Neural cell (in vitro differentiated cells): ENCODE data around the gene GPR17. TPM values are rescaled to one million over a fixed set of nuclear protein-coding genes. Genes with fewer than 3 reads are reported as not detected.

ENCODE experiments used
- H2AFZ ChIP-seq: fragments of 200-600, 300-800 bp; sonication (generic), shearing (Covaris generic); 2 replicates; pipeline ENCODE4 v1.6.0; 2014; ENCODE audit warnings: low read depth, mild to moderate bottlenecking, antibody characterized with exemption, low read length, moderate library complexity
- H3F3A ChIP-seq: fragments of 200-600 bp; shearing (Covaris generic); 2 replicates; pipeline ENCODE4 v1.6.1; 2016; ENCODE audit warnings: mild to moderate bottlenecking, moderate library complexity, mixed read lengths, antibody characterized with exemption, low read length; ENCODE audit not compliant: insufficient read depth, poor library complexity, severe bottlenecking
- H3K27ac ChIP-seq: fragments of 200-600, 300-800 bp; sonication (generic), shearing (Covaris generic); 2 replicates; pipeline ENCODE4 v1.5.1; 2014; ENCODE audit warnings: mild to moderate bottlenecking, low read length, moderate library complexity
- H3K27me3 ChIP-seq: fragments of 300-800, 200-600 bp; sonication (generic), shearing (Covaris generic); 2 replicates; pipeline ENCODE4 v1.6.0; 2014; ENCODE audit warnings: mild to moderate bottlenecking, low read depth, low read length, moderate library complexity; ENCODE audit not compliant: insufficient read depth
- H3K36me3 ChIP-seq: fragments of 300-800, 200-600 bp; sonication (generic), shearing (Covaris generic); 2 replicates; pipeline ENCODE4 v1.5.1; 2014; ENCODE audit warnings: mild to moderate bottlenecking, antibody characterized with exemption, low read length, moderate library complexity; ENCODE audit not compliant: insufficient read depth
- H3K4me2 ChIP-seq: fragments of 300-800, 200-600 bp; sonication (generic), shearing (Covaris generic); 2 replicates; pipeline ENCODE4 v1.6.0; 2014; ENCODE audit warnings: mild to moderate bottlenecking, low read length
- H3K4me3 ChIP-seq: fragments of 300-800, 200-600 bp; sonication (generic), shearing (Covaris generic); 2 replicates; pipeline ENCODE4 v1.5.1; 2014; ENCODE audit warnings: mild to moderate bottlenecking, low read length, moderate library complexity
- H3K79me2 ChIP-seq: fragments of 200-600 bp; shearing (Covaris generic); replicated peaks from 2 replicates; pipeline ENCODE4 v1.6.0; 2014; ENCODE audit warnings: mild to moderate bottlenecking, low read length, moderate library complexity; ENCODE audit not compliant: insufficient read depth
- H3K9ac ChIP-seq: fragments of 300-800, 200-600 bp; sonication (generic), shearing (Covaris generic); 2 replicates; pipeline ENCODE4 v1.6.1; 2016; ENCODE audit warnings: mild to moderate bottlenecking, low read length, mixed read lengths
- H3K9me2 ChIP-seq: fragments of 200-600 bp; shearing (Covaris generic); 2 replicates; pipeline ENCODE4 v1.6.1; 2016; ENCODE audit warnings: mild to moderate bottlenecking, low read length, mixed read lengths; ENCODE audit not compliant: insufficient read depth
- H3K9me3 ChIP-seq: fragments of 200-600, 300-800 bp; sonication (generic), shearing (Covaris generic); 2 replicates; pipeline ENCODE4 v1.6.1; 2016; ENCODE audit warnings: mild to moderate bottlenecking, mixed run types, low read length, moderate library complexity, mixed read lengths
- H4K20me1 ChIP-seq: fragments of 200-600 bp; shearing (Covaris generic); 2 replicates; pipeline ENCODE4 v1.6.1; 2016; ENCODE audit warnings: mild to moderate bottlenecking, mixed run types; ENCODE audit not compliant: insufficient read depth
- EP300 ChIP-seq: fragments of 450-650 bp; conservative IDR thresholded peaks from 2 replicates; pipeline ENCODE4 v1.6.1; 2014; ENCODE audit warnings: antibody characterized with exemption, mild to moderate bottlenecking, moderate library complexity; ENCODE audit not compliant: poor library complexity, severe bottlenecking
- EZH2 ChIP-seq: fragments of 200-600, 300-800 bp; shearing (Covaris generic), sonication (generic); IDR thresholded peaks from 2 replicates; pipeline ENCODE4 v1.6.1; 2014; ENCODE audit warnings: antibody characterized with exemption, low read length, borderline replicate concordance, mild to moderate bottlenecking; ENCODE audit not compliant: insufficient read depth, poor library complexity, severe bottlenecking
- MXI1 ChIP-seq: fragments of 450-650 bp; conservative IDR thresholded peaks from 2 replicates; pipeline ENCODE4 v1.6.1; 2014; ENCODE audit warnings: antibody characterized with exemption, mild to moderate bottlenecking; ENCODE audit not compliant: poor library complexity, severe bottlenecking
- POLR2AphosphoS5 ChIP-seq: IDR thresholded peaks from 2 replicates; pipeline ENCODE4 v1.6.1; 2012
- RAD21 ChIP-seq: fragments of 450-650 bp; conservative IDR thresholded peaks from 2 replicates; pipeline ENCODE4 v1.6.1; 2014; ENCODE audit warnings: antibody characterized with exemption, mild to moderate bottlenecking, moderate library complexity
- SMC3 ChIP-seq: fragments of 450-650 bp; conservative IDR thresholded peaks from 2 replicates; pipeline ENCODE4 v1.6.1; 2014; ENCODE audit warnings: antibody characterized with exemption, mild to moderate bottlenecking, moderate library complexity; ENCODE audit not compliant: poor library complexity
- TAF1 ChIP-seq: IDR thresholded peaks from 2 replicates; pipeline ENCODE4 v1.6.1; 2012; ENCODE audit warnings: low read depth
- polyA minus RNA-seq: library from RNA; depleted of rRNA, polyadenylated mRNA; stranded (reverse); fragments of >200 nt; gene quantifications from 2 replicates; pipeline ENCODE4 v1.2.3, GENCODE V29; 2014
- polyA plus RNA-seq: library from polyadenylated mRNA; depleted of rRNA; stranded (reverse); fragments of >200 nt; gene quantifications from 2 replicates; pipeline ENCODE4 v1.2.3, GENCODE V29; 2014
- TF ChIP-seq, protein P1 (sequence below): fragments of 450-650 bp; IDR thresholded peaks from 2 replicates; pipeline ENCODE4 v1.5.1; 2014; ENCODE audit warnings: antibody characterized with exemption, mild to moderate bottlenecking, moderate library complexity; ENCODE audit not compliant: poor library complexity, severe bottlenecking
- TF ChIP-seq, protein P2 (sequence below): IDR thresholded peaks from 2 replicates; pipeline ENCODE4 v1.6.1; 2012; ENCODE audit warnings: borderline replicate concordance

The GPR17 gene, protein sequence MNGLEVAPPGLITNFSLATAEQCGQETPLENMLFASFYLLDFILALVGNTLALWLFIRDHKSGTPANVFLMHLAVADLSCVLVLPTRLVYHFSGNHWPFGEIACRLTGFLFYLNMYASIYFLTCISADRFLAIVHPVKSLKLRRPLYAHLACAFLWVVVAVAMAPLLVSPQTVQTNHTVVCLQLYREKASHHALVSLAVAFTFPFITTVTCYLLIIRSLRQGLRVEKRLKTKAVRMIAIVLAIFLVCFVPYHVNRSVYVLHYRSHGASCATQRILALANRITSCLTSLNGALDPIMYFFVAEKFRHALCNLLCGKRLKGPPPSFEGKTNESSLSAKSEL
- not detected in 2 replicates for polyA plus RNA-seq
- polyA minus RNA-seq = 0.46 TPM in 1 of 2 replicates, not detected in the other

DNA sequence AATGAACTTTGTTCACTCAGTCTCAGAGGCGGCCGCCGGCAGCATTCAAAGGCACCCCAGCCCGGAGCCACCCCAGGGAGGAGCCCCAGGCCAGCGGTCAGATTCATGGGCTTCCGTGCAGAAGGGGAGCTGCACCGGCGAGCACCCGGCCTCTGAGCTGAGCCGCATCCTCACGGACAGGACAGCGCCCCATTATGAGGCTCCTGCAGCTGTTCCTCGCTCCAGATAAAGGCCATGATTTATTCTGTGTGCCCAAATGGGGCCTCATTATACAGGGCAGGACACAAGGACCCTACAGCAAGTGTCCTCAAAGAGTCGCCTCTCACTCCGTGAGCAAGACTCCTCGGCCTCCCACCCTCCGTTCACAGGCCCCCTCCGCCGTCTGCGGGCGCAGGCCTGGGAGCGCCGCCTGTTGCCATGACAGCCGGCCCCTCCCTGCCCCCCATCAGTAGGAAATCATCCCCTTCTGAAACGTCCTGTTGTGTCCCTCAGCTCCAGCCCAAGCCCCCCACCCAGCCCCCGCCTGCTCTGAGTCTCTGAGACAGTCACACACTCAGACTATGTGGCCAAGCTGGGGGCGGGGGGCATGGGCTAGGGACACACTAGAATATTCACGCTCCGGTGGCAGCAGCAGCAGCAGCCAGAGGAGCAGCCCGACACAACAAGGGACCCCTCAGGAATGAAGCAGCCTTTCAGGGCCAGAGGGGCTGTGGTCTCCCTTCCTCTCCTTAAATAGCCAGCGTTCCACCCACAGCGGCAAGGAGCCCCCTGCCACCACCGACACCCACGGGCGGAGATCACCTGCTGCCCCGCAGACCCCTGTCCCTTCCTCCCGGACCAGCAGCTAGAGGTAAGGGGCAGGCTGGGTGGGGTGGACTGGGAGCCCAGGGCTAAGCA lies at the start of gene GPR17:
GPR17 (plus strand) TSS at position 759 of the 897 bp plus-strand sequence. CDS start 4,583 bp downstream, outside the sequence.
- Histone ChIP-seq H3K27ac (no peak within 1 kb of the TSS), H3K4me3 (no peak within 1 kb of the TSS), H3K9me2 (no peaks in the 10 kb centered on the region), H3F3A (no peaks in the 10 kb centered on the region), H3K9ac (no peak within 1 kb of the TSS), H3K36me3 (no peaks in the 10 kb centered on the region), H4K20me1 (no peaks in the 10 kb centered on the region), H2AFZ (no peak within 1 kb of the TSS), H3K79me2 (no peaks in the 10 kb centered on the region), H3K9me3 (no peaks in the 10 kb centered on the region), H3K4me2 (no peak within 1 kb of the TSS), H3K27me3 (no peaks in the 10 kb centered on the region)
- TF ChIP-seq POLR2AphosphoS5 (no peak), RAD21 (no peak), SMC3 (no peak), EZH2 (no peak), TAF1 (no peak), MXI1 (no peak), EP300 (no peak)
- TF ChIP-seq, protein P1, sequence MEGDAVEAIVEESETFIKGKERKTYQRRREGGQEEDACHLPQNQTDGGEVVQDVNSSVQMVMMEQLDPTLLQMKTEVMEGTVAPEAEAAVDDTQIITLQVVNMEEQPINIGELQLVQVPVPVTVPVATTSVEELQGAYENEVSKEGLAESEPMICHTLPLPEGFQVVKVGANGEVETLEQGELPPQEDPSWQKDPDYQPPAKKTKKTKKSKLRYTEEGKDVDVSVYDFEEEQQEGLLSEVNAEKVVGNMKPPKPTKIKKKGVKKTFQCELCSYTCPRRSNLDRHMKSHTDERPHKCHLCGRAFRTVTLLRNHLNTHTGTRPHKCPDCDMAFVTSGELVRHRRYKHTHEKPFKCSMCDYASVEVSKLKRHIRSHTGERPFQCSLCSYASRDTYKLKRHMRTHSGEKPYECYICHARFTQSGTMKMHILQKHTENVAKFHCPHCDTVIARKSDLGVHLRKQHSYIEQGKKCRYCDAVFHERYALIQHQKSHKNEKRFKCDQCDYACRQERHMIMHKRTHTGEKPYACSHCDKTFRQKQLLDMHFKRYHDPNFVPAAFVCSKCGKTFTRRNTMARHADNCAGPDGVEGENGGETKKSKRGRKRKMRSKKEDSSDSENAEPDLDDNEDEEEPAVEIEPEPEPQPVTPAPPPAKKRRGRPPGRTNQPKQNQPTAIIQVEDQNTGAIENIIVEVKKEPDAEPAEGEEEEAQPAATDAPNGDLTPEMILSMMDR = no peak
- TF ChIP-seq, protein P2, sequence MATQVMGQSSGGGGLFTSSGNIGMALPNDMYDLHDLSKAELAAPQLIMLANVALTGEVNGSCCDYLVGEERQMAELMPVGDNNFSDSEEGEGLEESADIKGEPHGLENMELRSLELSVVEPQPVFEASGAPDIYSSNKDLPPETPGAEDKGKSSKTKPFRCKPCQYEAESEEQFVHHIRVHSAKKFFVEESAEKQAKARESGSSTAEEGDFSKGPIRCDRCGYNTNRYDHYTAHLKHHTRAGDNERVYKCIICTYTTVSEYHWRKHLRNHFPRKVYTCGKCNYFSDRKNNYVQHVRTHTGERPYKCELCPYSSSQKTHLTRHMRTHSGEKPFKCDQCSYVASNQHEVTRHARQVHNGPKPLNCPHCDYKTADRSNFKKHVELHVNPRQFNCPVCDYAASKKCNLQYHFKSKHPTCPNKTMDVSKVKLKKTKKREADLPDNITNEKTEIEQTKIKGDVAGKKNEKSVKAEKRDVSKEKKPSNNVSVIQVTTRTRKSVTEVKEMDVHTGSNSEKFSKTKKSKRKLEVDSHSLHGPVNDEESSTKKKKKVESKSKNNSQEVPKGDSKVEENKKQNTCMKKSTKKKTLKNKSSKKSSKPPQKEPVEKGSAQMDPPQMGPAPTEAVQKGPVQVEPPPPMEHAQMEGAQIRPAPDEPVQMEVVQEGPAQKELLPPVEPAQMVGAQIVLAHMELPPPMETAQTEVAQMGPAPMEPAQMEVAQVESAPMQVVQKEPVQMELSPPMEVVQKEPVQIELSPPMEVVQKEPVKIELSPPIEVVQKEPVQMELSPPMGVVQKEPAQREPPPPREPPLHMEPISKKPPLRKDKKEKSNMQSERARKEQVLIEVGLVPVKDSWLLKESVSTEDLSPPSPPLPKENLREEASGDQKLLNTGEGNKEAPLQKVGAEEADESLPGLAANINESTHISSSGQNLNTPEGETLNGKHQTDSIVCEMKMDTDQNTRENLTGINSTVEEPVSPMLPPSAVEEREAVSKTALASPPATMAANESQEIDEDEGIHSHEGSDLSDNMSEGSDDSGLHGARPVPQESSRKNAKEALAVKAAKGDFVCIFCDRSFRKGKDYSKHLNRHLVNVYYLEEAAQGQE = no peak

DNA sequence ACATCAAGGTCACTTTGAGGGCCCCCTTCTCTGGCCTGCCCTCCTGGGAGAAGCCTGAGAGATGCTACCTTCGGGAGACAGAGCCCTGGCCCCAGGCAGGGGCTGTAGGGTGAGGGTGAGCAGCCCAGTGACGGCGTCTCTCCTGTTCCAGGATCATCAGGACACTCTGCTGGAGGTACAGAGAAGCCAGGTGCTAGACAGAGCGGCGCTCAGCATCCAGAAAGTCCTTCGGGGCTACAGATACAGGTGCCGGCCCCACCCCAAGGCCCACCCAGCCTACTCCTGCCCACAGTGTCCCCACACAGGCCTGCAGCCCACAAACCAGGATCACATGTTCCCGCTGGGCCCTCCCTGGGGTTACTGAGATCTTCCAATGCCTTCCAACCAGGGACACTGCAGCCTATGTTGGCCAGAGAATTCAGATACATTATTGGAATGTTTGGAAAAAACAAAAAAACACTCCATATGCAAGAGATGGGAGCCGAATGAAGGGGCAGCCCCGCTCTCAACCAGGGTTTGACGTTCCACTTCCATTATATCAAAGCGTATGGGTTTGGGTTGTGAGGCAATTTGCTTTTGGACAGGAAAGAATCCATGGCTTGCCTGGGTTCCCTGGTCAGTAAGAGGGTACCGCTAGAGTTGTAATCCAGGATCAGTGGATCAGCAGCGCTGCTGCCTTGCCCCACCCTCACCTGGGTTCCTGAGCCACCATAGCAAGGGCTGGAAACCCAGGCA lies 49.5 kb upstream of the GPR17 start:
- Histone ChIP-seq H2AFZ (no peak overlapping the region), H3K9me2 (no peaks in the 10 kb centered on the region)

More for the DNA sequence above, 49.5 kb upstream of the GPR17 start:
- Histone ChIP-seq H3K36me3 (no peaks in the 10 kb centered on the region), H3K9ac (no peak overlapping the region), H3K79me2 (no peaks in the 10 kb centered on the region), H3K4me2 (no peak overlapping the region), H3K9me3 (no peaks in the 10 kb centered on the region), H3F3A (no peaks in the 10 kb centered on the region), H3K4me3 (no peak overlapping the region), H4K20me1 (no peaks in the 10 kb centered on the region), H3K27me3 (no peaks in the 10 kb centered on the region), H3K27ac (no peak overlapping the region)
- no peak for TF ChIP-seq RAD21
